GM23338 (cell line): ENCODE results near the gene DIP2C. TPM values are rescaled to one million over a fixed set of nuclear protein-coding genes. Genes with fewer than 3 reads are reported as not detected.

Experiments
- ATAC-seq: fragments of 200-7000 bp; cut with Tn5 transposase; 3 replicates; pipeline ENCODE4 v1.9.1; 2020
- DNase-seq: peaks from one replicate; pipeline ENCODE4 v3.0.0-alpha.2; 2015; ENCODE audit warnings: low spot score
- H2AFZ ChIP-seq: fragments of 200-600 bp; sonication (generic); 2 replicates; pipeline ENCODE4 v1.8.0; 2016; ENCODE audit warnings: antibody characterized with exemption, mild to moderate bottlenecking, moderate library complexity
- H3F3A ChIP-seq: fragments of 200-600 bp; sonication (generic); replicated peaks from 2 replicates; pipeline ENCODE4 v1.8.0; 2017; ENCODE audit warnings: antibody characterized with exemption, mixed run types, low read depth
- H3K27ac ChIP-seq: fragments of 200-600 bp; sonication (generic); 2 replicates; pipeline ENCODE4 v1.6.1; 2016; ENCODE audit warnings: low read depth
- H3K27me3 ChIP-seq: fragments of 200-600 bp; sonication (generic); 2 replicates; pipeline ENCODE4 v1.8.0; 2016; ENCODE audit warnings: mild to moderate bottlenecking, mixed run types, moderate library complexity; ENCODE audit not compliant: insufficient read depth
- H3K36me3 ChIP-seq: fragments of 200-600 bp; sonication (generic); 2 replicates; pipeline ENCODE4 v1.8.0; 2016; ENCODE audit warnings: mild to moderate bottlenecking; ENCODE audit not compliant: insufficient read depth
- H3K4me1 ChIP-seq: fragments of 200-600 bp; sonication (generic); 2 replicates; pipeline ENCODE4 v1.8.0; 2016; ENCODE audit warnings: mild to moderate bottlenecking, moderate library complexity; ENCODE audit not compliant: insufficient read depth
- H3K4me2 ChIP-seq: fragments of 200-600 bp; sonication (generic); 2 replicates; pipeline ENCODE4 v1.7.1; 2017; ENCODE audit warnings: mixed run types
- H3K4me3 ChIP-seq: fragments of 200-600 bp; sonication (generic); 2 replicates; pipeline ENCODE4 v1.6.1; 2016; ENCODE audit warnings: mixed run types
- H3K79me2 ChIP-seq: fragments of 200-600 bp; sonication (generic); replicated peaks from 2 replicates; pipeline ENCODE4 v1.8.0; 2017; ENCODE audit warnings: mild to moderate bottlenecking; ENCODE audit not compliant: insufficient read depth
- H3K9me2 ChIP-seq: fragments of 200-600 bp; sonication (generic); 2 replicates; pipeline ENCODE4 v1.8.0; 2017; ENCODE audit not compliant: insufficient read depth
- H4K20me1 ChIP-seq: fragments of 200-600 bp; sonication (generic); replicated peaks from 2 replicates; pipeline ENCODE4 v1.8.0; 2017; ENCODE audit warnings: mild to moderate bottlenecking; ENCODE audit not compliant: insufficient read depth
- H3K27ac Mint-ChIP-seq: 2 replicates; pipeline ENCODE4 v1.8.0; 2020; ENCODE audit warnings: inconsistent platforms, mild to moderate bottlenecking, moderate library complexity, mixed read lengths
- H3K27me3 Mint-ChIP-seq: 3 replicates; pipeline ENCODE4 v1.8.0; 2022; ENCODE audit warnings: low read depth, mild to moderate bottlenecking, moderate library complexity, mixed read lengths, inconsistent platforms; ENCODE audit not compliant: insufficient read depth, poor library complexity
- H3K36me3 Mint-ChIP-seq: 3 replicates; pipeline ENCODE4 v1.8.0; 2021; ENCODE audit warnings: low read depth, mild to moderate bottlenecking, inconsistent platforms, moderate library complexity, mixed read lengths
- H3K4me1 Mint-ChIP-seq: 3 replicates; pipeline ENCODE4 v1.8.0; 2020; ENCODE audit warnings: mild to moderate bottlenecking, inconsistent platforms, mixed read lengths
- H3K4me3 Mint-ChIP-seq: 3 replicates; pipeline ENCODE4 v1.8.0; 2021; ENCODE audit warnings: moderate library complexity, mild to moderate bottlenecking, inconsistent platforms, mixed read lengths
- H3K9me3 Mint-ChIP-seq: 3 replicates; pipeline ENCODE4 v1.8.0; 2020; ENCODE audit warnings: moderate library complexity, mild to moderate bottlenecking, inconsistent platforms, mixed read lengths
- EZH2 ChIP-seq: fragments of 200-600 bp; sonication (generic); IDR thresholded peaks from one replicate; pipeline ENCODE4 v1.8.0; 2017; ENCODE audit warnings: antibody characterized with exemption, mild to moderate bottlenecking, low read depth; ENCODE audit not compliant: unreplicated experiment
- EZH2phosphoT487 ChIP-seq: fragments of 200-600 bp; sonication (generic); IDR thresholded peaks from one replicate; pipeline ENCODE4 v1.8.1; 2018; ENCODE audit warnings: antibody characterized with exemption; ENCODE audit not compliant: unreplicated experiment
- JUNB ChIP-seq: IDR thresholded peaks from one replicate; pipeline ENCODE4 v1.6.1; 2016; ENCODE audit warnings: antibody characterized with exemption; ENCODE audit not compliant: unreplicated experiment
- POLR2AphosphoS5 ChIP-seq: IDR thresholded peaks from 2 replicates; pipeline ENCODE4 v1.6.1; 2016; ENCODE audit warnings: antibody characterized with exemption, low read depth
- ZNF331 ChIP-seq: fragments of 250-450 bp; sonication (Bioruptor Pico); IDR thresholded peaks from 2 replicates; pipeline ENCODE4 v1.5.0; 2020; ENCODE audit warnings: low read depth, mild to moderate bottlenecking, moderate library complexity
- polyA plus RNA-seq: library from polyadenylated mRNA; unstranded; fragments of >200 nt; fragmentation: Nextera tagmentation; extraction: Ambion mirVana; gene quantifications from 2 replicates; pipeline ENCODE4 v1.2.1, GENCODE V29; 2016
- total RNA-seq: library from RNA; depleted of rRNA; stranded (reverse); fragments of >200 nt; shearing (Covaris generic); gene quantifications from 2 replicates; pipeline ENCODE4 v1.2.3, GENCODE V29; 2014
- TF ChIP-seq, protein P1 (sequence below): IDR thresholded peaks from 2 replicates; pipeline ENCODE4 v1.6.1; 2016; ENCODE audit warnings: antibody characterized with exemption
- TF ChIP-seq, protein P2 (sequence below), 2 experiments: fragments of 200-600 bp in 1 of 2; sonication (generic) in 1 of 2; conservative IDR thresholded peaks; 2 replicates each; pipeline versions ENCODE4 v1.5.1 to v1.6.1; 2016 to 2017; ENCODE audit warnings: antibody characterized with exemption in 2 of 2, low read depth in 2 of 2, mild to moderate bottlenecking in 2 of 2, moderate library complexity in 1 of 2
- TF ChIP-seq, protein P3 (sequence below): IDR thresholded peaks from one replicate; pipeline ENCODE4 v1.6.1; 2018; ENCODE audit warnings: antibody characterized with exemption; ENCODE audit not compliant: unreplicated experiment
- TF ChIP-seq, protein P4 (sequence below): fragments of 250-450 bp; sonication (Bioruptor Pico); IDR thresholded peaks from 2 replicates; pipeline ENCODE4 v1.5.0; 2020; ENCODE audit warnings: mild to moderate bottlenecking, moderate library complexity

Gene DIP2C
- total and polyA plus RNA-seq, 2 experiments from 2014 or later = 5.1 to 7.7 TPM

- H3K4me1 Mint-ChIP-seq = peaks cover 31% of the 10 kb centered on the region
- peaks cover 9% of the 10 kb centered on the region for H3K27me3 Mint-ChIP-seq
- Histone ChIP-seq H4K20me1 (0 out of 2 replicates have a peak, but pooled peaks cover 2% of the 10 kb centered on the region), H3F3A (no peaks in the 10 kb centered on the region), H3K4me2 (no peak overlapping the region), H3K9me2 (no peaks in the 10 kb centered on the region), H3K27me3 (no peaks in the 10 kb centered on the region), H3K36me3 (no peaks in the 10 kb centered on the region), H3K79me2 (peaks cover 14% of the 10 kb centered on the region), H2AFZ (no peak overlapping the region), H3K4me1 (peaks cover 10% of the 10 kb centered on the region), H3K4me3 (no peak overlapping the region), H3K27ac (no peak overlapping the region)
- H3K27ac Mint-ChIP-seq = no peak overlapping the region
- H3K9me3 Mint-ChIP-seq = no peaks in the 10 kb centered on the region
- DNase-seq = no peak
- H3K4me3 Mint-ChIP-seq = no peak overlapping the region
- H3K36me3 Mint-ChIP-seq = no peaks in the 10 kb centered on the region
- no peak for TF ChIP-seq JUNB
- TF ChIP-seq, protein P1, sequence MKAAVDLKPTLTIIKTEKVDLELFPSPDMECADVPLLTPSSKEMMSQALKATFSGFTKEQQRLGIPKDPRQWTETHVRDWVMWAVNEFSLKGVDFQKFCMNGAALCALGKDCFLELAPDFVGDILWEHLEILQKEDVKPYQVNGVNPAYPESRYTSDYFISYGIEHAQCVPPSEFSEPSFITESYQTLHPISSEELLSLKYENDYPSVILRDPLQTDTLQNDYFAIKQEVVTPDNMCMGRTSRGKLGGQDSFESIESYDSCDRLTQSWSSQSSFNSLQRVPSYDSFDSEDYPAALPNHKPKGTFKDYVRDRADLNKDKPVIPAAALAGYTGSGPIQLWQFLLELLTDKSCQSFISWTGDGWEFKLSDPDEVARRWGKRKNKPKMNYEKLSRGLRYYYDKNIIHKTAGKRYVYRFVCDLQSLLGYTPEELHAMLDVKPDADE = no peak
- TF ChIP-seq EZH2phosphoT487 = no peak
- TF ChIP-seq, protein P2, sequence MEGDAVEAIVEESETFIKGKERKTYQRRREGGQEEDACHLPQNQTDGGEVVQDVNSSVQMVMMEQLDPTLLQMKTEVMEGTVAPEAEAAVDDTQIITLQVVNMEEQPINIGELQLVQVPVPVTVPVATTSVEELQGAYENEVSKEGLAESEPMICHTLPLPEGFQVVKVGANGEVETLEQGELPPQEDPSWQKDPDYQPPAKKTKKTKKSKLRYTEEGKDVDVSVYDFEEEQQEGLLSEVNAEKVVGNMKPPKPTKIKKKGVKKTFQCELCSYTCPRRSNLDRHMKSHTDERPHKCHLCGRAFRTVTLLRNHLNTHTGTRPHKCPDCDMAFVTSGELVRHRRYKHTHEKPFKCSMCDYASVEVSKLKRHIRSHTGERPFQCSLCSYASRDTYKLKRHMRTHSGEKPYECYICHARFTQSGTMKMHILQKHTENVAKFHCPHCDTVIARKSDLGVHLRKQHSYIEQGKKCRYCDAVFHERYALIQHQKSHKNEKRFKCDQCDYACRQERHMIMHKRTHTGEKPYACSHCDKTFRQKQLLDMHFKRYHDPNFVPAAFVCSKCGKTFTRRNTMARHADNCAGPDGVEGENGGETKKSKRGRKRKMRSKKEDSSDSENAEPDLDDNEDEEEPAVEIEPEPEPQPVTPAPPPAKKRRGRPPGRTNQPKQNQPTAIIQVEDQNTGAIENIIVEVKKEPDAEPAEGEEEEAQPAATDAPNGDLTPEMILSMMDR (conservative IDR thresholded peaks at IDR 0.05; ENCODE audit: low read depth in 2 of 2) = no peak
- no peak for ATAC-seq
Observed at GRCh38 chr10:553233-553632, 136.2 kb downstream of the DIP2C start.

GRCh38 chr10:552679-553078 lies 136.8 kb downstream of the DIP2C start:
- Histone ChIP-seq H4K20me1 (0 out of 2 replicates have a peak, but pooled peaks cover 2% of the 10 kb centered on the region), H3K4me1 (peaks cover 10% of the 10 kb centered on the region)
- TF ChIP-seq, protein P3, sequence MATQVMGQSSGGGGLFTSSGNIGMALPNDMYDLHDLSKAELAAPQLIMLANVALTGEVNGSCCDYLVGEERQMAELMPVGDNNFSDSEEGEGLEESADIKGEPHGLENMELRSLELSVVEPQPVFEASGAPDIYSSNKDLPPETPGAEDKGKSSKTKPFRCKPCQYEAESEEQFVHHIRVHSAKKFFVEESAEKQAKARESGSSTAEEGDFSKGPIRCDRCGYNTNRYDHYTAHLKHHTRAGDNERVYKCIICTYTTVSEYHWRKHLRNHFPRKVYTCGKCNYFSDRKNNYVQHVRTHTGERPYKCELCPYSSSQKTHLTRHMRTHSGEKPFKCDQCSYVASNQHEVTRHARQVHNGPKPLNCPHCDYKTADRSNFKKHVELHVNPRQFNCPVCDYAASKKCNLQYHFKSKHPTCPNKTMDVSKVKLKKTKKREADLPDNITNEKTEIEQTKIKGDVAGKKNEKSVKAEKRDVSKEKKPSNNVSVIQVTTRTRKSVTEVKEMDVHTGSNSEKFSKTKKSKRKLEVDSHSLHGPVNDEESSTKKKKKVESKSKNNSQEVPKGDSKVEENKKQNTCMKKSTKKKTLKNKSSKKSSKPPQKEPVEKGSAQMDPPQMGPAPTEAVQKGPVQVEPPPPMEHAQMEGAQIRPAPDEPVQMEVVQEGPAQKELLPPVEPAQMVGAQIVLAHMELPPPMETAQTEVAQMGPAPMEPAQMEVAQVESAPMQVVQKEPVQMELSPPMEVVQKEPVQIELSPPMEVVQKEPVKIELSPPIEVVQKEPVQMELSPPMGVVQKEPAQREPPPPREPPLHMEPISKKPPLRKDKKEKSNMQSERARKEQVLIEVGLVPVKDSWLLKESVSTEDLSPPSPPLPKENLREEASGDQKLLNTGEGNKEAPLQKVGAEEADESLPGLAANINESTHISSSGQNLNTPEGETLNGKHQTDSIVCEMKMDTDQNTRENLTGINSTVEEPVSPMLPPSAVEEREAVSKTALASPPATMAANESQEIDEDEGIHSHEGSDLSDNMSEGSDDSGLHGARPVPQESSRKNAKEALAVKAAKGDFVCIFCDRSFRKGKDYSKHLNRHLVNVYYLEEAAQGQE = no peak
- no peak for TF ChIP-seq POLR2AphosphoS5
- TF ChIP-seq, protein P4, sequence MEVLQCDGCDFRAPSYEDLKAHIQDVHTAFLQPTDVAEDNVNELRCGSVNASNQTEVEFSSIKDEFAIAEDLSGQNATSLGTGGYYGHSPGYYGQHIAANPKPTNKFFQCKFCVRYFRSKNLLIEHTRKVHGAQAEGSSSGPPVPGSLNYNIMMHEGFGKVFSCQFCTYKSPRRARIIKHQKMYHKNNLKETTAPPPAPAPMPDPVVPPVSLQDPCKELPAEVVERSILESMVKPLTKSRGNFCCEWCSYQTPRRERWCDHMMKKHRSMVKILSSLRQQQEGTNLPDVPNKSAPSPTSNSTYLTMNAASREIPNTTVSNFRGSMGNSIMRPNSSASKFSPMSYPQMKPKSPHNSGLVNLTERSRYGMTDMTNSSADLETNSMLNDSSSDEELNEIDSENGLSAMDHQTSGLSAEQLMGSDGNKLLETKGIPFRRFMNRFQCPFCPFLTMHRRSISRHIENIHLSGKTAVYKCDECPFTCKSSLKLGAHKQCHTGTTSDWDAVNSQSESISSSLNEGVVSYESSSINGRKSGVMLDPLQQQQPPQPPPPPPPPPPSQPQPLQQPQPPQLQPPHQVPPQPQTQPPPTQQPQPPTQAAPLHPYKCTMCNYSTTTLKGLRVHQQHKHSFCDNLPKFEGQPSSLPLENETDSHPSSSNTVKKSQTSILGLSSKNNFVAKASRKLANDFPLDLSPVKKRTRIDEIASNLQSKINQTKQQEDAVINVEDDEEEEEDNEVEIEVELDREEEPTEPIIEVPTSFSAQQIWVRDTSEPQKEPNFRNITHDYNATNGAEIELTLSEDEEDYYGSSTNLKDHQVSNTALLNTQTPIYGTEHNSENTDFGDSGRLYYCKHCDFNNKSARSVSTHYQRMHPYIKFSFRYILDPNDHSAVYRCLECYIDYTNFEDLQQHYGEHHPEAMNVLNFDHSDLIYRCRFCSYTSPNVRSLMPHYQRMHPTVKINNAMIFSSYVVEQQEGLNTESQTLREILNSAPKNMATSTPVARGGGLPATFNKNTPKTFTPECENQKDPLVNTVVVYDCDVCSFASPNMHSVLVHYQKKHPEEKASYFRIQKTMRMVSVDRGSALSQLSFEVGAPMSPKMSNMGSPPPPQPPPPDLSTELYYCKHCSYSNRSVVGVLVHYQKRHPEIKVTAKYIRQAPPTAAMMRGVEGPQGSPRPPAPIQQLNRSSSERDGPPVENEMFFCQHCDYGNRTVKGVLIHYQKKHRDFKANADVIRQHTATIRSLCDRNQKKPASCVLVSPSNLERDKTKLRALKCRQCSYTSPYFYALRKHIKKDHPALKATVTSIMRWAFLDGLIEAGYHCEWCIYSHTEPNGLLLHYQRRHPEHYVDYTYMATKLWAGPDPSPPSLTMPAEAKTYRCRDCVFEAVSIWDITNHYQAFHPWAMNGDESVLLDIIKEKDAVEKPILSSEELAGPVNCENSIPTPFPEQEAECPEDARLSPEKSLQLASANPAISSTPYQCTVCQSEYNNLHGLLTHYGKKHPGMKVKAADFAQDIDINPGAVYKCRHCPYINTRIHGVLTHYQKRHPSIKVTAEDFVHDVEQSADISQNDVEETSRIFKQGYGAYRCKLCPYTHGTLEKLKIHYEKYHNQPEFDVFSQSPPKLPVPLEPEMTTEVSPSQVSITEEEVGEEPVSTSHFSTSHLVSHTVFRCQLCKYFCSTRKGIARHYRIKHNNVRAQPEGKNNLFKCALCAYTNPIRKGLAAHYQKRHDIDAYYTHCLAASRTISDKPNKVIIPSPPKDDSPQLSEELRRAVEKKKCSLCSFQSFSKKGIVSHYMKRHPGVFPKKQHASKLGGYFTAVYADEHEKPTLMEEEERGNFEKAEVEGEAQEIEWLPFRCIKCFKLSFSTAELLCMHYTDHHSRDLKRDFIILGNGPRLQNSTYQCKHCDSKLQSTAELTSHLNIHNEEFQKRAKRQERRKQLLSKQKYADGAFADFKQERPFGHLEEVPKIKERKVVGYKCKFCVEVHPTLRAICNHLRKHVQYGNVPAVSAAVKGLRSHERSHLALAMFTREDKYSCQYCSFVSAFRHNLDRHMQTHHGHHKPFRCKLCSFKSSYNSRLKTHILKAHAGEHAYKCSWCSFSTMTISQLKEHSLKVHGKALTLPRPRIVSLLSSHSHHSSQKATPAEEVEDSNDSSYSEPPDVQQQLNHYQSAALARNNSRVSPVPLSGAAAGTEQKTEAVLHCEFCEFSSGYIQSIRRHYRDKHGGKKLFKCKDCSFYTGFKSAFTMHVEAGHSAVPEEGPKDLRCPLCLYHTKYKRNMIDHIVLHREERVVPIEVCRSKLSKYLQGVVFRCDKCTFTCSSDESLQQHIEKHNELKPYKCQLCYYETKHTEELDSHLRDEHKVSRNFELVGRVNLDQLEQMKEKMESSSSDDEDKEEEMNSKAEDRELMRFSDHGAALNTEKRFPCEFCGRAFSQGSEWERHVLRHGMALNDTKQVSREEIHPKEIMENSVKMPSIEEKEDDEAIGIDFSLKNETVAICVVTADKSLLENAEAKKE (CRISPR knock-in tag) = no peak
- TF ChIP-seq EZH2phosphoT487 = no peak
- no peak for TF ChIP-seq EZH2
- no peak for TF ChIP-seq ZNF331 (CRISPR knock-in tag)

More at GRCh38 chr10:552679-553078, 136.8 kb downstream of the DIP2C start:
- no peak for DNase-seq
- peaks cover 10% of the 10 kb centered on the region for H3K27me3 Mint-ChIP-seq
- H3K36me3 Mint-ChIP-seq = no peaks in the 10 kb centered on the region
- H2AFZ ChIP-seq = no peak overlapping the region
- H3K9me3 Mint-ChIP-seq = no peaks in the 10 kb centered on the region
- peaks cover 14% of the 10 kb centered on the region for H3K79me2 ChIP-seq
- H3K36me3 ChIP-seq = no peaks in the 10 kb centered on the region
- no peak overlapping the region for H3K4me2 ChIP-seq
- ATAC-seq = no peak
- H3K27ac Mint-ChIP-seq = no peak overlapping the region
- H3K27ac ChIP-seq = no peak overlapping the region
- H3K27me3 ChIP-seq = no peaks in the 10 kb centered on the region
- H3K4me3 Mint-ChIP-seq = no peak overlapping the region
- H3K9me2 ChIP-seq = no peaks in the 10 kb centered on the region
- H3F3A ChIP-seq = 0 out of 2 replicates have a peak, but pooled peaks cover under 1% of the 10 kb centered on the region
- no peak overlapping the region for H3K4me3 ChIP-seq
- H3K4me1 Mint-ChIP-seq = peaks cover 30% of the 10 kb centered on the region
